Measurements from ENCODE around the gene ADGRL3.
"Not testable (repeated sequence)": the region's sequence is repeated elsewhere in the genome, so short reads cannot be mapped to it uniquely, and the experiment has no call there.

ADGRL3 gene

GRCh38 chr4:61763682-61764081 lies 563.6 kb downstream of the ADGRL3 start:
- DNase-seq: no peak

GRCh38 chr4:61764090-61764489 lies 564.0 kb downstream of the ADGRL3 start:
- DNase-seq: not testable (repeated sequence)

- not testable (repeated sequence) for DNase-seq
Measured at GRCh38 chr4:61769444-61770167, 569.5 kb downstream of the ADGRL3 start.

- DNase-seq: no peak
Measured at GRCh38 chr4:61770456-61770855, 570.3 kb downstream of the ADGRL3 start.

- DNase-seq: no peak
Measured at GRCh38 chr4:61771056-61771455, 570.9 kb downstream of the ADGRL3 start.

GRCh38 chr4:61772126-61772525 lies 572.0 kb downstream of the ADGRL3 start:
- no peak for DNase-seq

- no peak for DNase-seq
Measured at GRCh38 chr4:61773655-61774245, 573.6 kb downstream of the ADGRL3 start.

GRCh38 chr4:61782133-61782532 lies 582.0 kb downstream of the ADGRL3 start:
- DNase-seq: no peak

GRCh38 chr4:61783050-61783449 lies 582.9 kb downstream of the ADGRL3 start:
- no peak for DNase-seq

GRCh38 chr4:61785761-61786160 lies 585.6 kb downstream of the ADGRL3 start:
- DNase-seq: no peak

GRCh38 chr4:61786211-61786610 lies 586.1 kb downstream of the ADGRL3 start:
- no peak for DNase-seq

- DNase-seq: no peak
Measured at GRCh38 chr4:61795998-61796397, 595.9 kb downstream of the ADGRL3 start.

GRCh38 chr4:61799794-61800193 lies 599.7 kb downstream of the ADGRL3 start:
- DNase-seq: no peak

- no peak for DNase-seq
Measured at GRCh38 chr4:61805227-61805626, 605.1 kb downstream of the ADGRL3 start.

- no peak for DNase-seq
Measured at GRCh38 chr4:61805979-61806378, 605.9 kb downstream of the ADGRL3 start.

- DNase-seq: no peak
Measured at GRCh38 chr4:61812171-61812570, 612.0 kb downstream of the ADGRL3 start.

GRCh38 chr4:61817071-61817470 lies 616.9 kb downstream of the ADGRL3 start:
- no peak for DNase-seq

- DNase-seq: no peak
Measured at GRCh38 chr4:61820136-61820535, 620.0 kb downstream of the ADGRL3 start.

GRCh38 chr4:61824454-61824853 lies 624.3 kb downstream of the ADGRL3 start:
- no peak for DNase-seq

- DNase-seq: no peak
Measured at GRCh38 chr4:61827907-61828391, 627.8 kb downstream of the ADGRL3 start.

- DNase-seq: no peak
Measured at GRCh38 chr4:61828960-61829359, 628.8 kb downstream of the ADGRL3 start.

- DNase-seq: no peak
Measured at GRCh38 chr4:61831987-61832386, 631.9 kb downstream of the ADGRL3 start.

GRCh38 chr4:61837395-61837794 lies 637.3 kb downstream of the ADGRL3 start:
- DNase-seq: no peak

GRCh38 chr4:61838072-61838471 lies 637.9 kb downstream of the ADGRL3 start:
- DNase-seq: no peak

- DNase-seq: no peak
Measured at GRCh38 chr4:61841714-61842113, 641.6 kb downstream of the ADGRL3 start.

Measured in DMS79 treated with DMSO at 0.1 percent for 48 hours (cell line).